ENCODE data around the gene SERINC2.

Gene SERINC2

GRCh38 chr1:31434101-31434871 lies 21.3 kb downstream of the SERINC2 start:
- no peak for DNase-seq

- no peak for DNase-seq
Measured at GRCh38 chr1:31434979-31435378, 22.0 kb downstream of the SERINC2 start.

- no peak for DNase-seq
Measured at GRCh38 chr1:31435471-31436409, 22.7 kb downstream of the SERINC2 start.

- DNase-seq = no peak
Measured at GRCh38 chr1:31436596-31437432, 23.8 kb downstream of the SERINC2 start.

GRCh38 chr1:31437433-31438037 lies 24.5 kb downstream of the SERINC2 start:
- DNase-seq = no peak

- no peak for DNase-seq
Measured at GRCh38 chr1:31439276-31439675, 26.3 kb downstream of the SERINC2 start.

- DNase-seq = no peak
Measured at GRCh38 chr1:31441073-31441472, 28.1 kb downstream of the SERINC2 start.

GRCh38 chr1:31441558-31441957 lies 28.5 kb downstream of the SERINC2 start:
- DNase-seq = no peak

- DNase-seq = no peak
Measured at GRCh38 chr1:31441970-31442647, 29.1 kb downstream of the SERINC2 start.

- DNase-seq = no peak
Measured at GRCh38 chr1:31442648-31442994, 29.6 kb downstream of the SERINC2 start.

- no peak for DNase-seq
Measured at GRCh38 chr1:31443673-31444072, 30.7 kb downstream of the SERINC2 start.

GRCh38 chr1:31444725-31445448 lies 31.9 kb downstream of the SERINC2 start:
- DNase-seq = no peak

- DNase-seq = no peak
Measured at GRCh38 chr1:31445951-31446350, 32.9 kb downstream of the SERINC2 start.

GRCh38 chr1:31447210-31447609 lies 34.2 kb downstream of the SERINC2 start:
- no peak for DNase-seq

- no peak for DNase-seq
Measured at GRCh38 chr1:31453384-31454079, 40.5 kb downstream of the SERINC2 start.

GRCh38 chr1:31458287-31458896 lies 45.4 kb downstream of the SERINC2 start:
- DNase-seq = no peak

- no peak for DNase-seq
Measured at GRCh38 chr1:31460027-31460426, 47.0 kb downstream of the SERINC2 start.

GRCh38 chr1:31467005-31467674 lies 54.1 kb downstream of the SERINC2 start:
- DNase-seq = no peak

- DNase-seq = no peak
Measured at GRCh38 chr1:31470794-31471315, 57.8 kb downstream of the SERINC2 start.

Measured in fibroblast of skin of back (primary cell).